Measurements from ENCODE around the gene CYP4F22.

- TF ChIP-seq CTCF (IDR thresholded peaks at IDR 0.05; ENCODE audit: low read length) (no peak), EZH2phosphoT487 (IDR thresholded peaks at IDR 0.05; ENCODE audit: low read length) (no peak), EZH2 (optimal IDR thresholded peaks at IDR 0.05; ENCODE audit: low read depth, low read length) (no peak)
Measured at GRCh38 chr19:15544283-15544682, 36.0 kb downstream of the CYP4F22 start.
